Naive thymus-derived CD8-positive, alpha-beta T cell (primary cell): ENCODE data around the gene PRSS27. TPM values are rescaled to one million over a fixed set of nuclear protein-coding genes. Genes with fewer than 3 reads are reported as not detected.
"Not testable (repeated sequence)": the region's sequence is repeated elsewhere in the genome, so short reads cannot be mapped to it uniquely, and the experiment has no call there.

Experiments used
- ATAC-seq, 2 donors: fragments of 150-1000 bp; cut with Tn5 transposase in 1 of 2; sonication (Bioruptor Pico), chemical (Tn5 transposase) in 1 of 2; 1 replicate in 1 of 2; 2 replicates in 1 of 2; pipeline ENCODE4 v1.10.0; 2021; ENCODE audit warnings: mild to moderate bottlenecking in 2 of 2, moderate library complexity in 2 of 2
- POLR2A ChIA-PET: fragments of 350-600 bp; sonication (Branson Sonifier 250); formaldehyde crosslinking; loops from one replicate; lab custom pipeline; 2021; ENCODE audit warnings: antibody characterized with exemption; lab: Charles Lee
- DNase-seq, 10 donors: peaks; one replicate each; pipeline versions ENCODE4 v3.0.0 to v3.0.0-alpha.2; 2020 to 2022
- H3K27ac Mint-ChIP-seq, 10 donors: one replicate each; pipeline ENCODE4 v1.8.0; 2020 to 2022; ENCODE audit warnings: mild to moderate bottlenecking in 10 of 10, mixed read lengths in 10 of 10, moderate library complexity in 4 of 10, inconsistent platforms in 1 of 10
- H3K27me3 Mint-ChIP-seq, 5 donors: one replicate each; pipeline ENCODE4 v1.8.0; 2021 to 2022; ENCODE audit warnings: mixed read lengths in 5 of 5
- H3K36me3 Mint-ChIP-seq, 3 donors: one replicate each; pipeline ENCODE4 v1.8.0; 2020 to 2022; ENCODE audit warnings: mixed read lengths in 3 of 3, mild to moderate bottlenecking in 2 of 3, inconsistent platforms in 1 of 3
- H3K4me1 Mint-ChIP-seq, 4 donors: one replicate each; pipeline ENCODE4 v1.8.0; 2021 to 2022; ENCODE audit warnings: mixed read lengths in 4 of 4
- H3K4me3 Mint-ChIP-seq, 10 donors: one replicate each; pipeline ENCODE4 v1.8.0; 2020 to 2022; ENCODE audit warnings: mild to moderate bottlenecking in 10 of 10, mixed read lengths in 10 of 10, moderate library complexity in 6 of 10, inconsistent platforms in 1 of 10
- H3K9me3 Mint-ChIP-seq, 9 donors: one replicate each; pipeline ENCODE4 v1.8.0; 2020 to 2022; ENCODE audit warnings: mixed read lengths in 9 of 9, mild to moderate bottlenecking in 3 of 9, inconsistent platforms in 1 of 9, moderate library complexity in 1 of 9
- polyA plus RNA-seq, 3 donors: library from polyadenylated mRNA; unstranded; fragments of 300-500 nt; fragmentation: Illumina TruSeq; gene quantifications; one replicate each; pipeline ENCODE4 v1.2.3, GENCODE V29; 2021
- total RNA-seq, 8 experiments: library from RNA in 2 of 8; stranded (reverse) in 2 of 8; gene quantifications; one replicate each; pipeline ENCODE4 v1.2.3 and lab custom pipeline; 2021 to 2026

PRSS27 gene
- total and polyA plus RNA-seq, 5 experiments from 2014 or later: 0.06 to 1.2 (median 0.81) TPM; not detected in 2

DNA sequence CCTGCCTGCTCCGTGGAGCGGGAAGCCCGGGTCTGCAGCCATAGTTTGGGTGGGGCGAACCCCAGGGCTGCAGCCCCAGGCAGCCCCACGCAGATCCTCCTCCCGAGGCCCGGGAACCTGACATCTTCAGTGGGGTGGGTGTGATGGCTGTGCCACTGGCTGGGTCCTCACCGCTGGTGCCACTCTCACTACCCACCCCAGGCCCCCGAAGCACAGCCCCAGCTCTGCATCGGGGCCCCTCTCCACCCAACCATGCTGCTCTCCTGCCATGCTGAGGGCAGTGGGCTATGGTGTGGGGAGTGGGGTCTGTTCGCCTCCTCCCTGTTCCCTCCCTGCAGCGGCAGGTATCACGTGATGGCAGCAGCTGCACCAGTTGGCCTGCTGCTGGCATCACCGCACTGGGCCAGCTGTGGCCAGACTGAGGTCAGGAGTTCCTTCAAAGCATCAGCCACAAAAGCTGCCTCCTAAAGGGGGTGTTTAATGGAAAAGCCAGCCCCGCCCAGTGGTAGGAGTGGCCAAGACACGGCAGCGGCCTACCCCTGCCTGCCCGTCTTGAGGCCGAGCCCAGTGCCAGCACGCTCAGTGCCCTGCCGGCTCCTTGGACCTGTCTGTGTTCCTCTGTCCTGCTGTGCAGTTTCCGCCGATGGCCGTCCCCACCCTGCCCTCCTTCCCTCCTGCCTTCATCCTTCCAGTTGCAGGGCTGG lies 26.9 kb downstream of the PRSS27 start:
- peaks cover 4 to 12% (median 5%) of the 10 kb centered on the region in 4 donors for H3K4me1 Mint-ChIP-seq
- no peak for ATAC-seq
- H3K4me3 Mint-ChIP-seq: no peak overlapping the region
- H3K27ac Mint-ChIP-seq: peak overlapping the region in 1 of 10 donors; percentile 63
- no peaks in the 10 kb centered on the region for H3K27me3 Mint-ChIP-seq
- DNase-seq: peak in 1 of 10 donors; percentile 44
- POLR2A ChIA-PET: no interaction called here
- H3K36me3 Mint-ChIP-seq: peaks cover 0 to 19% (median 0%) of the 10 kb centered on the region in 3 donors
- H3K9me3 Mint-ChIP-seq: no peaks in the 10 kb centered on the region

DNA sequence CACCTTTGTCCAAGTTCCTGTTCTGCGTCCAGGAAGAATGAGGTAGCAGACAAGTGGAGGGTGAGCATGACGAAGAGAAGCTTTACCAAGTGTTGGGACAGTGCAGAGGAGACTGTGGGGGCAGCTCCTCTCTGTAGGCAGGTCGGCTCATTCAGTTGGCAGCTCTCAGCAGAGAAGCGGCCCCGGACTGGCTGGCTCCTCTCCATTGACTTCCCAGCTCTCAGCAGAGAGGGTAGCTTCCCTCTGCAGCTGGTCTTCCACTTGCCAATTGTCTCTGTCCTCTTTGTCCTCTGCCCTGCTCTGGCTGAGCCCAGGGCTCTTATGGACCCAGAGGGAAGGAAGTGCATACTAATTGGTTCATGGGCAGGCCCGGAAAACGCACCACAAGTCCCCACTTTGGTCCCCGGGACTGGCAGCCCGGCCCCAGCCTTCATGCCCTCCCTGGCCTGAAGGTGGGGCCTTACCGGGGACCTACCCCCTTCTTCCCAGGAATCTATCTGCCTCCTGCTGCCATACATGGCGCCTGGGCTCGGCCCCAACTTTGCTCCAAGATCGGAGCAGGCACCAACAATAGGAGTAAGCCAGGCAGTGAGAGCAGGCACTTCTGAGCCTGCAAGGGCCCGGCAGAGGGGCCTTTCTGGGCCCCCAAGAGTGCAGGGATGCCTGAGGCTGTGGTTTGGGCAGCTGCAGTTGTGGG lies 27.6 kb downstream of the PRSS27 start:
- Mint-ChIP-seq H3K36me3 (peaks cover 0 to 14% (median 0%) of the 10 kb centered on the region in 3 donors), H3K27me3 (no peaks in the 10 kb centered on the region), H3K4me3 (no peak overlapping the region), H3K9me3 (no peaks in the 10 kb centered on the region), H3K4me1 (peaks cover 5 to 18% (median 9%) of the 10 kb centered on the region in 4 donors), H3K27ac (no peak overlapping the region)
- POLR2A ChIA-PET: no interaction called here
- no peak for ATAC-seq
- peak in 1 of 10 donors; percentile 56 for DNase-seq

DNA sequence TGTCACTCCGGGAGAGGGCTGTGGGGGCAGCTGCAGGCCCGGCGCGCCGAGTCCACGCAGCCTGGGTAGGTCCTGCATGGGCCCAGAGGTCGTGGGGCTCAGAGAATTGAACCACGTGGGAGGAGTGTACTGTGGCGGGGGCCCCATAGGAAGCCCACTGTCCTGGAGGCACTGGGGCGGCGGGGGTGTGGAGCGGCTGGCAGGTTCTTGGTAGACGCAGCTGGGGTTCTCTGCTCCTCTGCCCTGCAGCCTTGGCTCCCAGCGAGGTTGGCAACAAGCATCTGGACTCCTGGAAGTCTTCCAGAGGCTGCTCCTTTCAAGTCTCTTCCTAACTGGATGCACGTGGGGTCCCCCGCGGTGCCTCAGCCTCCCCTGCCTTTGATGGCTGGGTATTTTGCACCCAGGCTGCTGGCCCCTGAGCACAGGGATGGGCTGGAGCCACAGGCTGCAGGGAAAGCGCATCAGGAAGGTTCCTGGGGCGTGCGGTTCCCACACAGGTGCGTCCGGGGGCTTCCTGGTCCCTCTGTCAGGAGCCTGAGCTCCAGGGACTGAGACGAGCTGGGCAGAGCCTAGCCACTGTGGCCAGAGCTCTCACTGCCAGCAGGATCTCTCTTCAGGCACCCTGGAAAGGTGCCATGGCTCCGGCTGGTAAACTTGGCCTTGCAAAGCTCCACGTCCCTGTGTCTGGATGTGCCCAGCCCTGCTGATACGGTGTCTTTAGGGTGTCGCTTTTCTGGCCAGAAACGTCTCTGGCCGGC lies 28.4 kb downstream of the PRSS27 start:
- Mint-ChIP-seq H3K36me3 (peaks cover 0 to 7% (median 0%) of the 10 kb centered on the region in 3 donors), H3K4me3 (no peak overlapping the region), H3K27me3 (no peaks in the 10 kb centered on the region), H3K4me1 (peaks cover 10 to 25% (median 16%) of the 10 kb centered on the region in 4 donors), H3K9me3 (no peaks in the 10 kb centered on the region), H3K27ac (no peak overlapping the region)
- ATAC-seq: no peak
- DNase-seq: no peak
- POLR2A ChIA-PET: no interaction called here

DNA sequence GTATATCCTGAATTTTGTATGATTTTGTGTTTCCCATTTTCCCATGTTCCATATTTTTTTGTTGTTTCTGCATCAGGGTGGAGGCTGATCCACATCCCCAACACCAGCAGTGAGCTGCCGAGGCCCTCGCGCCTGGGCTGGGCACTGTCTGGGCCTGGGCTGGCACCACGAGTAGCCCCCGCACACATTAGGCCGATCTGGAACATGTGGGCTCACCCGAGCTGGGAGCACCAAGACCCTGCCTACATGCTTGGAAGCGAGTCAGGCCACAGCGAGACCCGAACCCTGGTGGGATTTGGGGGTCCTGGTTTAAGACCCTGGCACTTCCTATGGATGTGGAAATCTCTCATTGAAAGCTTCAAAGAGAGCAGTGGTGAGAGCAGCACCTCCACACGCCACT lies 29.2 kb downstream of the PRSS27 start:
- Mint-ChIP-seq H3K4me3 (no peak overlapping the region), H3K4me1 (peaks cover 10 to 26% (median 17%) of the 10 kb centered on the region in 4 donors), H3K27ac (no peak overlapping the region), H3K27me3 (no peaks in the 10 kb centered on the region), H3K36me3 (peaks cover 0 to 5% (median 0%) of the 10 kb centered on the region in 3 donors), H3K9me3 (no peaks in the 10 kb centered on the region)
- DNase-seq (no peak), ATAC-seq (no peak)
- POLR2A ChIA-PET: no interaction called here

DNA sequence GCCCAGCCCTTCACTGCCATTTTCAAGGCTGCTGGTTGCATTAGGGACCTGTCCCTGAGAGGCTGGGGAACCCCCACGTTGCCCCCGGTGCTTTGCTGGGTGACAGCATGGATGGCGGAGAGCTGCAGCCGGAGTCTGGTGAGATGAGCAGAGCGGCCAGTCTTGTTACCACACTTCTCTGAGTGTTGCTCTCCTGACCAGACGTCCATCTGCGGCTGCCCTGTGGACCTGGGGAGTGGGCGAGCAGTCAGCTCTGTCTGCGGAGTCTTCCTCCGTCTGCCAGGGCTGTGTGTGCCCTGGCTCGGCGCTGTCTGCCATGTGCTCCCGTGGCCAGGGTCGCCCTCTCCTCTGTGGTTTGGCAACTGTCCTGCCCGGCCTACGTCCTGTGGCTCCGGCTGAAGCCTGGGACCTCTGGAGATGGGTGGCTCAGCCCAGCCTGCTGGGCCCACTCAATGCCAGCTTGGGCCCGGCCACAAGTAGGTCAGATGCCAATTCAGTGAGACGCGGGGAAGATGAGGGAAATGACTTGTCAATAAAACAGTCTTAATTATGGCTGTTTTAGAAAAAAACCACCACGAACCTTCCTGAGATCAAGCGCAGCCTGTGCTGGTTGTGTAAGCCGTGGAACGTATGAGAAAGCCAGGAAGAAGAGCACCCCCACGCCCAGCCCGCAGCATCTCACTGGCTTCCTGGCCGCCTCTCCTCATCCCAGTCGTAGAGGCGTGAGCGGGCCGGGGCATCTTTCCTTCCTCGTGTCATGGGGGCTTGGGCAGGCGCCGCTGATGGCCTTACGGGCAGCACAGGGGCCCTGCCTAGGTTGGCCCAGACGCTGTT lies 29.8 kb downstream of the PRSS27 start:
- Mint-ChIP-seq H3K4me1 (peaks cover 10 to 28% (median 18%) of the 10 kb centered on the region in 4 donors), H3K27ac (no peak overlapping the region), H3K4me3 (no peak overlapping the region), H3K9me3 (no peaks in the 10 kb centered on the region), H3K27me3 (no peaks in the 10 kb centered on the region), H3K36me3 (peaks cover 0 to 5% (median 0%) of the 10 kb centered on the region in 3 donors)
- DNase-seq: no peak
- POLR2A ChIA-PET: no interaction called here
- no peak for ATAC-seq

DNA sequence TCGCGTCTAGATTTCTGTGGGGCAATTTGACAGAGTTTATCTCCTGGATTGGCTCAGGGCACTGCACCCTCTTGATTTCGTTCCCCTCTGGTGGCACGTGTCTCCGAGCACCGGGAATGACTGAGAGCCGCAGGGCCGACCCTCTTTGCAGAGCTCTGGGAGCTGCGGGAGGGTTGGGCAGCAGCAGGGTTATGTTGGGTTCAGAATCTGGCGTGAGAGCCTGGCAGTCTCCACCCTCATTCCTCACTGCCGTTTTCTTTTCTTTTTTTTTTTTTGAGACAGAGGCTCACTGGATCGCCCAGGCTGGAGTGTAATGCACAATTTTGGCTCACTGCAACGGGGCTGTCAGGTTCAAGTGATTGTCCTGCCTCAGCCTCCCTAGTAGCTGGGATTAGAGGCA lies 30.6 kb downstream of the PRSS27 start:
- ATAC-seq: not testable (repeated sequence)

DNA sequence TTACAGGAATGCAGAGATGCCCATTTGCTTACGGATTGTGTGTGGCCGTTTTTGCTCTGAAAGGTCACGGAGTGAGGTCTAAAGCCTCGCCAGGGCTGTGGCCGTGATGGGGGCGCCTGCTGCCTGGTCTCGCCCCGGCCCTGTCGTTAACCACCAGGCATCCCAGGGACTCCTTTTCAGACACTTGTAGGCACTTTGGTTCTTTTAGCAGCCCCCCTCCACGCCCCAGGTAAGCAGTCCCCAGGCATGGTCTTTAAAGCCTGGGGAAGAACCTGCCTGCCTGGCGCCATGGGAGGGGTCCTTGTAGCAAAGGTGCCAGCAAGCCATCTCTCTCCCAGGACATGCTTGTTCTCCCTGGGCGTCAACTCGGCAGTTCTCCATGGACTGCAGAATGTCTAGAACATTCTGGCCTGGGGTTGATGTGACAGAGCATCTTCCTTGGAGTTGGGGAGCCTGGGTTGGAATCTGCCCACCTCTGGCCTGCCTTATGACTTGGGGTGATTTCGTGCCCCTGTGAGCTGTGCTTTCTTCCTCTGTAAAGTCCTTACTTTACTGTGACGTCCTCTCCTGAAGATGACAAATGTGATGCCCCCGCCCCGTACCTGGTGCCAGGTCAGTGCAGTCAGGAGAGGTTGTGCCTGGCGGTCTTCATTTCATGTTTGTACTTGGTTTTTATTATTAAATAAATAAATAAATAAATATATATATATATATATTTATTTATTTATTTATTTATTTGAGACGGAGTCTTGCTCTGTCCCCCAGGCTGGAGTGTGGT lies 32.3 kb downstream of the PRSS27 start:
- ATAC-seq (no peak), DNase-seq (no peak)
- POLR2A ChIA-PET: no interaction called here
- Mint-ChIP-seq H3K9me3 (no peaks in the 10 kb centered on the region), H3K4me1 (peaks cover 12 to 38% (median 25%) of the 10 kb centered on the region in 4 donors), H3K27ac (peak overlapping the region in 9 of 10 donors; percentile 47 to 91 (median 72)), H3K4me3 (peak overlapping the region in 9 of 10 donors; percentile 35 to 77 (median 61)), H3K36me3 (peaks cover 0 to 8% (median 0%) of the 10 kb centered on the region in 3 donors), H3K27me3 (no peaks in the 10 kb centered on the region)

More for the DNA sequence above, 30.6 kb downstream of the PRSS27 start:
- POLR2A ChIA-PET, H3K27me3 Mint-ChIP-seq, H3K27ac Mint-ChIP-seq, DNase-seq, H3K36me3 Mint-ChIP-seq, H3K9me3 Mint-ChIP-seq, H3K4me3 Mint-ChIP-seq: not testable (repeated sequence)
- peaks cover 10 to 32% (median 20%) of the 10 kb centered on the region in 4 donors for H3K4me1 Mint-ChIP-seq

DNA sequence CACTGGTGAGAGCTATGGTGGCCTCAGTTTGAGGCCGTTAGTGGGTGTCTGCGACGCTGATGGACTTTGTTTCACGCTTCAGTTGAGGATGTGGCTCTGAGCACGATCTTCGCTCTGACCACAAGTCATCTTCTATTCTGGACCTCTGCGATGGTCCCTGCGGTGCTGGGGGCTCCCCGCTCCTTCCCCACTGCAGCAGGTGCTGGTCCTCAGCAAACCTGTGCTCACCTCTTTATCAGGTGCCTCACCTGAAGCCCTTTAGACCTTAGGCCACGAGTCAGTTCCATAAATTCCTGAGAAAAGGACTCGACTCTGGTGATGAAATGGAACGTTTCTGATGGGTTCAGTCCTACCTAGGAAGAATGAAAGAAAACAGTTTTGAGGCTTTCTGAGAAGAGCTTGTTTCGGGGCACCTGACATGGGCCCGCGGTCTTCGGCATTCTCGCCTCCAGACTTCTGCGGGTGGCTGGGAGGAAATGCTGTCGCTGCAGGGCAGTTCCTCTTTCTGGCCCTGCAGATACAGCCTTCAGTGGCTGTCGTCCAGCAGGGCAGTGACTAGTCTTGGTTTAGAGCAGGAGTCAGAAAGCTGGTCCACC lies 33.0 kb downstream of the PRSS27 start:
- Mint-ChIP-seq H3K4me3 (peak overlapping the region; percentile 22 to 77 (median 60)), H3K4me1 (peaks cover 14 to 40% (median 28%) of the 10 kb centered on the region in 4 donors), H3K9me3 (peaks cover 0 to 2% (median 0%) of the 10 kb centered on the region in 9 donors), H3K36me3 (peaks cover 0 to 10% (median 0%) of the 10 kb centered on the region in 3 donors), H3K27me3 (no peaks in the 10 kb centered on the region), H3K27ac (peak overlapping the region; percentile 47 to 91 (median 72))
- POLR2A ChIA-PET: no interaction called here
- no peak for ATAC-seq
- peak in 1 of 10 donors; percentile 41 for DNase-seq

DNA sequence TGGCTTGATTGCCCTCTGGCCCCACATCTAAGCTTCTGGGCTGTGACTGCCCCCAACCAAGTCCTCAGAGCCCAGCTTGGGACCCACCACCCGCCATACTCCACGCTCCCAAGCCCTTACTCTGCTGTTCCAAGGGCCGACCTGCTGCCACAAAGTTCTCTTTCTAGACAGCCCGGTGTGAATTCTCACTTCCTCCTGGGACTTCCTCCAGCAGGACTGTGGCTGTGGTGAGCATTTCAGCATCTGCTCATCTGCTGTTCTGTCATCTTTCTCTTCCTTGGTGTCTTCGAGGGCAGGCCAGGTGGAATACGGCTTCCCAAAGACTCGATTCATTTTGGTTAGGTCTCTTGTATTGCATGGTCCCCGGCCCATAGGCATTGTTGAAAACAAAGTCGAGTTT lies 33.9 kb downstream of the PRSS27 start:
- POLR2A ChIA-PET: not testable (repeated sequence)

DNA sequence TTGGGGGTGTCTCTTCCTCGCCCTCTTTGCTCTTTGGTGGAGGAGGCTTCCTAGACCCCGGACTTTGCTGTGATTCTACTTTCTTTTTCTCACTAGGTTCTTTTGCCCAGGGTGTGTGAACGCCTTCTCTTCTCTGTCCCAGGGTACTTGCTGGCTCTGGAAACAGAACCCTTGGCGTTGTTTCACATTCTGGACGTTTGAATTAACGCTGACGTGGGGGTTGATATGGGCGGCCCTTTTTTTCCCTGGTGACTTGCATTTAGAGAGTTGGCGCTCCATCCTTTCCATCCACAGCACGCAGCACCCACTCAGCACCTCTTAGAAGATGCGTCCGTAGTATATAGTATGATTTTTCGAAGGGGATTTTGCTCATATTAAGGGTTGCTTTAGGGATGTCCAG lies 37.0 kb downstream of the PRSS27 start:
- ATAC-seq: peak in 1 of 2 donors; percentile 0
- peaks cover 12 to 38% (median 27%) of the 10 kb centered on the region in 4 donors for H3K4me1 Mint-ChIP-seq
- not testable (repeated sequence) for H3K9me3 Mint-ChIP-seq, H3K36me3 Mint-ChIP-seq, DNase-seq, H3K27me3 Mint-ChIP-seq
- peak overlapping the region; percentile 43 to 96 (median 78) for H3K27ac Mint-ChIP-seq
- POLR2A ChIA-PET: interaction anchor here (1.0 to 1.7 kb wide), 4 partner anchors 10 to 94 kb away, joined by 4 to 35 read pairs (median 8); partner anchors contain the start of genes ELOB and PRSS27
- peak overlapping the region; percentile 75 to 98 (median 87) for H3K4me3 Mint-ChIP-seq

More for the DNA sequence above, 33.9 kb downstream of the PRSS27 start:
- DNase-seq, H3K27me3 Mint-ChIP-seq, H3K9me3 Mint-ChIP-seq, H3K4me3 Mint-ChIP-seq, ATAC-seq, H3K27ac Mint-ChIP-seq: not testable (repeated sequence)
- Mint-ChIP-seq H3K36me3 (peaks cover 0 to 10% (median 0%) of the 10 kb centered on the region in 3 donors), H3K4me1 (peaks cover 16 to 45% (median 32%) of the 10 kb centered on the region in 4 donors)
